Activated effector memory CD4-positive, alpha-beta T cell treated with anti-CD3 and anti-CD28 coated beads, Interleukin-2, amount 50 U/mL, for 16 hours (primary cell): ENCODE results near the gene CLEC17A.
"Not testable (repeated sequence)": the region's sequence is repeated elsewhere in the genome, so short reads cannot be mapped to it uniquely, and the experiment has no call there.

ENCODE experiments used
- DNase-seq: peaks from one replicate; pipeline ENCODE4 v3.0.0-alpha.2; 2020

Gene CLEC17A

GRCh38 chr19:14559916-14560775 lies 22.7 kb upstream of the CLEC17A start:
- DNase-seq: no peak

GRCh38 chr19:14560776-14561108 lies 22.1 kb upstream of the CLEC17A start:
- no peak for DNase-seq

GRCh38 chr19:14561249-14561648 lies 21.6 kb upstream of the CLEC17A start:
- no peak for DNase-seq

GRCh38 chr19:14561847-14562351 lies 21.0 kb upstream of the CLEC17A start:
- no peak for DNase-seq

GRCh38 chr19:14562660-14563589 lies 20.0 kb upstream of the CLEC17A start:
- DNase-seq: no peak

GRCh38 chr19:14563590-14563926 lies 19.3 kb upstream of the CLEC17A start:
- no peak for DNase-seq

- peak; percentile 74 for DNase-seq
Observed at GRCh38 chr19:14563989-14564651, 18.8 kb upstream of the CLEC17A start.

- not testable (repeated sequence) for DNase-seq
Observed at GRCh38 chr19:14564652-14565297, 18.1 kb upstream of the CLEC17A start.

- DNase-seq: no peak
Observed at GRCh38 chr19:14565298-14565679, 17.6 kb upstream of the CLEC17A start.

- DNase-seq: no peak
Observed at GRCh38 chr19:14565765-14566711, 16.8 kb upstream of the CLEC17A start.

- no peak for DNase-seq
Observed at GRCh38 chr19:14566712-14567077, 16.2 kb upstream of the CLEC17A start.

- no peak for DNase-seq
Observed at GRCh38 chr19:14567079-14567478, 15.8 kb upstream of the CLEC17A start.

- DNase-seq: no peak
Observed at GRCh38 chr19:14570864-14571527, 11.9 kb upstream of the CLEC17A start.

- peak; percentile 96 for DNase-seq
Observed at GRCh38 chr19:14571695-14572490, 11.0 kb upstream of the CLEC17A start, which contains the start of gene NDUFB7. TSS of gene NDUFB7 (minus strand) at chr19:14572066. CDS start at chr19:14572000, 66 bp downstream.

- DNase-seq: no peak
Observed at GRCh38 chr19:14575428-14575980, 7.4 kb upstream of the CLEC17A start.

- DNase-seq: no peak
Observed at GRCh38 chr19:14576363-14576762, 6.5 kb upstream of the CLEC17A start.

- no peak for DNase-seq
Observed at GRCh38 chr19:14577264-14577663, 5.6 kb upstream of the CLEC17A start.

GRCh38 chr19:14577885-14578427 lies 4.9 kb upstream of the CLEC17A start:
- no peak for DNase-seq

- DNase-seq: peak; percentile 88
Observed at GRCh38 chr19:14580623-14581237, 2.2 kb upstream of the CLEC17A start.
